GM21526 (cell line): Measurements from ENCODE around the gene SNIP1.
"Not testable (repeated sequence)": the region's sequence is repeated elsewhere in the genome, so short reads cannot be mapped to it uniquely, and the experiment has no call there.

ENCODE experiments used
- ATAC-seq: cut with Tn5 transposase; IDR thresholded peaks from one replicate; pipeline ENCODE4 v1.9.1; 2021; ENCODE audit warnings: moderate library complexity; ENCODE audit not compliant: unreplicated experiment, low FRiP score

The SNIP1 gene

DNA sequence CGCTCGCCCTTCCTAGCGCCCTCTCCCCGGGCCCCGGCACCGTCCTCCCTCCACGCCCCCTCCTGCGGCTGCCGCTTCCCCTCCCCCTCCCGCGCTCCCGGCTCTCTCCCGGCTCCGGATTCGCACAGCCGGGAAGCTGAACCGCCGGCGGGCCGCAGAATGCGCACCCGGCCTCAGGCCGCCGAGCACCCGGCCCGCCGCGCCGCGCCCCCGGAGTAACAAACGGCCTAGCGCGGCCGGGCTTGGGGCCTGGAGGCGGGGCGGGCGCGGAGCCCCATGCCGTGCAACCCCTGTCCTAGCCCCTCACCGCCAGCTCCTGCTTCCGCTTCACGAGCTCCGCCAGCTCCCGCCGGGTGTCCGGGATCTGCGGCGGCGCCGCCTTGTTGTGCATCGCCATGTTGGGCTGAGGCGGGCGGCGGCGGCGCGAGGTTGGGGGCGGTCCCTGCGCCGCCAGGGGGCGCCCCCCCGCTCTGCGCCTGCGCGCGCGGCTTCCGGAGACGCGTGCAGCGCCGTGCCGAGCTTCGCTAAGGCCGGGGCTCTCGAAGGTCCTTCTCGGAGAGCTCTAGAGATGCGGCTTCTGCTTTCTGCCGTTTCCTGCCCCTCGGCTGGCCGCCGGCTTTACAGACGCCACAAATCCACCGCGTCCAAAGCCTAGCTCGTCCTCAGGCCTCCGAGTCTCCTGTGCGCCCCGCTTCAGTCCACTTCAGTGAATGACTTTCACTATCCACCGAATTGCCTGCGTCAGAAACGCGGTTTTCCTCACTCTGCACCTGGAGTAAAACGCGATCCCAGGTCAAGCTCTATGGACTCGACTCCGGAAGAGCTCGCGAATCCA, 39.5 kb downstream of the SNIP1 start, which contains the start of gene MEAF6:
TSS of gene MEAF6 (minus strand) at position 417 of the 835 bp plus-strand sequence. CDS start at position 397, 20 bp downstream.
- ATAC-seq: peak; percentile 81

DNA sequence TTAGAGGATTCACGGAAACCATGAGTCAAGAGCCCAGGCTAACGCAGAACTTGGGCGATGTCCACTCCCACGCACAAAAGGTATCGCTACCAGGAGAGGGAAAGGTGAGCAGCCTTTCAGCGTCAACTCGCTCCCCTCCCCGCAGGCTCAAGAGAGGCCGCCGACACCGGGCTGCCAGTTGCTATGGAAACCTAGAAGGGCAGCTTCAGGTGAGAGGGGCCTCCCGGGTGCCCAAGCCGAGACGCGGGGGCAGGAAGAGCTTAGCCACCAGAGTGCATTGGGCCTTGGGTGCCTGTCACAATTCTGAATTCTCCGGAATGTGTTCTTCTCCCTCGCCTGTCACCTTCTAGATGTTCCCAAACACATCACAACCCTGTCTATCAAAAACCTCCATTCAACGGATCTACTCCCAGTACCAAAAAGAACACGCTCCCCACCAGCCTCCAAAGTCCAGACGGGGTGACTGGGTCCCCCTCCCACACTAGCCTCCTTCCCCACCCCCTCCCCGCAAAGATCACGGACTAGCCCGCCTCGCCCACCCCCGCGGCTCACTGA, 40.2 kb downstream of the SNIP1 start:
- ATAC-seq: peak; percentile 32

DNA sequence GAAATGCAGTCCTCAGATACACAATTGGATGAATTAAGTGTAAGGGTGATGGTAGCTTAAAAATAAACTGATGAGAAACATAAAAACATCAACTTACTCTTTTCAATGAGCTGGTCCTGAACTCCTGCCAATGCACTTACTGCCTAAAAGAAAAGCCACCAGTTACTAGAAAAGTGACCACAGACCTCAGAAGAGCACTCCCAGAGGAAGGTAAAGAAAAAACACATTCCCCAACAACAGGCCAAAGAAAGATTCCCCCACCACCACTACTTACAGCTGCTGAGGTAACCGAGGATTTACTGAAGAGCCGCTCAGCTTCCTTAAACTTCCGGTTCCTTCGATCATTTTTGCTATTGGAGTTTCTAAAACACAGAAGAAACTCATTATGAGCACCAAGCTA, 44.9 kb downstream of the SNIP1 start:
- ATAC-seq: no peak

DNA sequence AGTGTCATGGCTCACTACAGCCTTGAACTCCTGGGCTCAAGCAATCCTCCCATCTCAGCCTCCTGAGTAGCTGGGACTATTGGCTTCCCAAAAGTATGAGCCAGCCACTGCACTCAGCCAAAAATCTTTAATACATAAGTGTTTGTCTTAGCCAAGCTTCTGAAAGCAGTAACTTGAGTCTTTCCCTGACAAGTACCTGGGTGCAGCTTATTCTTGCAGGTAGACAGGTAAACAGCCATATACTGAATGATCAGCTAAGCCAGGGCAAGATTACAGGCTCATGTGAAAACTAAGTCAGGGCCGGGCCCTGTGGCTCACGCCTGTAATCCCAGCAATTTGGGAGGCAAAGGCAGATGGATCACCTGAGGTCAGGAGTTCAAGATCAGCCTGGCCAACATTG, 47.4 kb downstream of the SNIP1 start:
- ATAC-seq: no peak

DNA sequence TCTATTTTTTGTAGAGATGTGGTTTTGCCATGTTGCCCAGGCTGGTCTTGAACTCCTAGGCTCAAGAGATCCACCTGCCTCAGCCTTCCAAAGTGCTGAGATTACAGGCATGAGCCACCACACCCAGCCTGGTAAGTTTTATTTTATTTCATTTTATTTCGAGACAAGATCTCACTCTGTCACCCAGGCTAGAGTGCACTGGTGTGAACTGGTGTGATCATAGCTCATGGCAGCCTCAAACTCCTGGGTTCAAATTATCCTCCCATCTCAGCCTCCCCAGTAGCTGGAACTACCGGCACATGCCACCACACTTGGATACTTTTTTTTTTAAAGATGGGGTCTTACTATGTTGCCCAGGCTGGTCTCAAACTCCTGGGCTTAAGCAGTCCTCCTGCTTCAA, 51.3 kb downstream of the SNIP1 start:
- not testable (repeated sequence) for ATAC-seq

DNA sequence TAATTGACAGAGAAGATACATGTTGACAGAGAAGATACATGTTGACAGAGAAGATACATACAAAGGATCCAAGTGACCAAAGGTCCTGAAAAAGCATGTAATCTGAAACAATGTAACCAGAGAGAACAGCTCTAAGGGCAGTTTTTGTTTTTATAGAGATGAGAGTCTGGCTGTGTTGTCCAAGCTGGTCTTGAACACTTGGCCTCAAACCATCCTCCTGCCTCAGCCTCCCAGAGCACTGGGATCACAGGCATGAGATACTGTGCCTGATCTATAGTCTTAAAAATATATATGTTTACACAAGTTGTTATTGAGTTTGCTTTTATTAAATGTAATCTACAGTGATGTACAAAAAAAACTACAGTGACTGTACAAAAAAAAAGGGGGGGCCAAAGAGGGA, 52.0 kb downstream of the SNIP1 start:
- no peak for ATAC-seq

DNA sequence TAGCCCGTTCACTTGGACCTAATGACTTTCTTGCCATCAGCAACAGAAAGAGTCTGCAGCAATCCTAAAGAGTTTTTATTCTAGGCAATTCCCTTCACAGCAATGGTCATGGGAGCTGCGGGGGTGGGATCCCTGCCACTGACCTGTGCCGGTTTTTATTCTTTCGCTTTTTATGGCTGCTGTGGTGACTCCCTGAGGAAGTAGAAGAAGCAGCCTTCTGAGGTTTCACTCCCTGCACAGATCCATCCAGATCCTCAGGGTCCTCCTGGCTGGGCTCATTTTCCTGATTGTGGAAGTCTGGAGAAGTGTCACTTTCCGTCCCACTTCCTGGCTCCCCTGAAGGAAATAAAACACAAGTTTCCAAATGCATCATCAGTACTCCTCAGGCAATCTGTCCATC, 52.4 kb downstream of the SNIP1 start:
- no peak for ATAC-seq

DNA sequence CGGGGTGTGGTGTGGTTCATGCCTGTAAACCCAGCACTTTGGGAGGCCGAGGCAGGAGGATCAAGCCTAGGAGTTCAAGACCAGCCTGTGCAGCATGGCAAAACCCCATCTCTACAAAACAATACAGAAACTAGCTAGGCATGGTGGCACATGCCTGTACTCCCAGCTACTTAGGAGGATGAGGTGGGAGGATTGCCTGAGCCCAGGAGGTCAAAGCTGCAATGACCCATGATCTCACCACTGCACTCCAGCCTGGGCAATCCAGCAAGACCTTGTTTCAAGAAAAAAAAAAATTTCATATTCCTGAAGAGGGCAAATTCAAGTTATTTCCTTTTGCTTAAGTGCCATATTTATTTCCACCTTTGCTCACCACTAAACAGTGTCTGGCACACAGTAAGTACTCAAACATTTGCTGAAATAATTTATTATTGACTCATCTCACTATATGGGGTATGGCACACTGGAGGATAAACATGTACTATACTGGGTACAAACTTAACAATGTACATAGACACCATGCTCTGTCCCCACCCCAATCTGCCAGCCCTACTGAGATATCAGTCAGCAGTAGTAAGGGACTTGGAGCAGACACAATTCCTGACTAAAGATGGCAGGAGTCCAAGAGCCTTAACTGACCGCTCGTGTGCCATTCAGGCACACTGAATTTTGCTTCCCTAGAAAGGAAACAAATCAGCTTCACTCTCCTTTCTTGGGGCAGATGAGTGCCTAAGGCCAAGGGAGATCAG, 55.0 kb downstream of the SNIP1 start:
- ATAC-seq: no peak

DNA sequence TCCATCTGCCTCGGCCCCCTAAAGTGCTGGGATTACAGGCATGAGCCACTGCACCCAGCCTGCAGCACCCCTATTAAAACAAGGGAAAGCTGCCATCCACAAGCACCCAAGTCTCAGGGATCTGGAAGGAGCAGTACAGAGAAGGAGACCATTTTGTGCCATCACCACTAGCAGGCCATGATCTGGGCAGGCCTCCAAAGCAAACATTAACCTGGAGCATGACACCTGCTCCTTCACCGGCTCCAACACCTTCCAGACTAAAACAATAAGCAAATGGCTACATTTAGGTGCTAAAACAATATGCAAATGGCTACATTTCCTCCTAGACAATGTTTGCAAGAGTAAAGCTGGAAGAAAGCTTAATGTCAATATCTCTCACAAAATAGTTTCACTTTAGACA, 56.3 kb downstream of the SNIP1 start:
- ATAC-seq: no peak

DNA sequence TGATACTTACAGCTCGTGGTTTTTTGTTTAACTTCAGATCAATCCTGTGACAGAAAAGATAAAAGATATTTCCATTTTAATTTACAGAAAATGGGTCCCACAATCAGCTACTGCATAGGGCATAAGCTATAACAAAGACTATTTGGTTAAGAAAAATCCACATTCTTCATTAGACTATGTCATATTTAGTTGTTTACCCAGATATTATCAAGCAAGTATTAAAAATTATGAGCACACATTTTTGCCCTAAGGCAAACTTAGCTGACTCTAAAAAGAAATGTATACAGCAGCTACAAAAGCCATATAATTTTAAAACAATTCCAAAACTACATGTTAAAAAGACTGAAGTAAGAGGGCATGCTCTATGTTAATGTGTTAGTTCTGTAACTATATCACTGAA, 58.2 kb downstream of the SNIP1 start:
- no peak for ATAC-seq

DNA sequence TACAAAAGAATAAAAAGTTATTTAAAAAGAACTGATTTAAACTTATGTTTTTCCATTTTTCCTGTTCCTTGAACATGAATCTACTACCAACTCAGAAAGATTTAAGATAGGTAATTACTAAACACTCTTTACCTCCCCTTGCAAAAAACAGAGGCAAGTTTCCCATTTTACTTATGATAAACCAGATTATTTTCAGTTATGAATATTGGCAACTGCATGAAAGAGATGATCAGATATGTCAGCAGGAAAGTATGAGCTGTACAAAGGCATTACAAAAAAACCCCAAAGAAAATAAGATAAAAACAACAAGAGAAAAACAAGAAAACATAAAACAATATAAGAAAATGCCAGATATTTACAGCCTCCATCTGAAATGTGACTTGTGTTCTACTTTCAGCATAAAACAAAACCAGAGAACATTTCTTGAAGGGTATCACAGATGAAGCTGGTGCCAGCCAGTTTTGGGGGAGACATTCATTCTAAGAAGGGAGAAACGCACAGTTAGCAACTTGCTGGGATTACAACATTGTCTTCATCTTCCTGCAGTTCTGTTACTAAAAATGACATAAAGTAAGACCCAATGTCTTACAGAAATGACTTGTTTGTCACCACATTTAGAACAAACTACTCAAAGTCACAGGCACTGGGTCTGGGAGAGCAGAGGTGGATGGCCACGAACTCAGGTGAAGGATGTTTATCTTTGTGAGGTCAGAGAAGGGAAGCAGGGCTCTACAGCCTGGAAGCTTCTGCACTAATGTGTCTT, 60.6 kb downstream of the SNIP1 start:
- no peak for ATAC-seq

DNA sequence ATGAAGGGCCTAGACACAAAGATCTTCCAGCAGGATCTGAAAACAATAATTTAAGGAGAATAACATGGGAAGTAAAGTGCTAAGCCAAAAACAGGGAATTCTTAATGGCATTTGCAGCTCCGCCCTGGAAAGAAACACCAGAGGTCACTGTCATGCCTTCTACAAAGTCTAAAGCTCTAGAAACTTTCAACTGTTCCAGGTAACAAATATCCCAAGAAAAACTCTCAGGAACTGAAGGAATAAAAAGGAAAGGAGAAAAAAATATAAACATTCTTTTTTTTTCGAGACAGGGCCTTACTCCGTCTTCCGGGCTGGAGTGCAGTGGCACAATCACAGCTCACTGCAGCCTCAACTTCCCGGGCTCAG, 66.5 kb downstream of the SNIP1 start:
- ATAC-seq: no peak

DNA sequence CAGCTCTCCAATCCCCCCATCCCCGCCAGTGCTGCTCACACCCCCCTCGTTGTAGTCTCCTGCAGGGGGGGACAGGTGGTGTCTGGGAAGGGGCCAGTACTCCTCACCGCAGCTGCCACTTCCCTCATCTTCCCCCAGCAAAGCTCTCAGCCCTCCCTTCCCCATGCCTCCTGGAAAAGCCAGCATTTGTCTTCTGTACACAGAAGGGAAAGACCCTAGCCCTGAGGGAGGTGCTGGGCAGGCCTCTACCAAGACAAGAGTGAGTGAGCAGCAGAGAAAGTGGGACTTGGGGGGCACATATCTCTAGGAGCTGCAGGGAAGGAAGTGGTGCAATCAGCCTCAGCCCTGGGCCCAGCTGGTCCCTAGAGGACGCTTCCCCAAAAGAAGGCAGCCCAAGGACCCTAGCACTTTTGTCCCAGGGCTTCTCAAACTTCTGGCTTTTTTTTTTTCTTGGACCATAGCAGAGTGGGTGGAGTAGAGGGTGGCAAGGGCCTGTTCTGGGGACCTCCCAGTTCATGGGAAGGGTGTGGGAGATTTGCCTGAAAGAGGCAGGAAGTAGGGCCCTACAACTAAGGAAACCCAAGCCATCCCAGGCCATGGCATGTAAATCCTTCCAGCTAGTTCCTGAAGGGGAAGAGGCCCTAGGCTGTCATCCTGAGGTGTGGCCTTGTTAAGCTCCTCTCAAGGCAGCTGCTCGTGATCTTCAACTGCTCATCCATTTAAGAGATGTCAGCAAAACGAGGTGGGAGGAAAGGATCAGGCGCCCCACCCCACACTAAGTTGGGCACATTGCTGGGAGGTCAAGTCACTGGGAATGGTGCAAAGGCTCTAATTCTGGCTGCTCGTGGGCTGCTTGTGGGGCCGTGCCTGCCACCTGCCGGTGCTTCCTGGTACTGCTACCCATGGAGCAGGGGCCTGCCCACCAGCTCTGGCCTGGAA, 67.1 kb downstream of the SNIP1 start:
- ATAC-seq: no peak

DNA sequence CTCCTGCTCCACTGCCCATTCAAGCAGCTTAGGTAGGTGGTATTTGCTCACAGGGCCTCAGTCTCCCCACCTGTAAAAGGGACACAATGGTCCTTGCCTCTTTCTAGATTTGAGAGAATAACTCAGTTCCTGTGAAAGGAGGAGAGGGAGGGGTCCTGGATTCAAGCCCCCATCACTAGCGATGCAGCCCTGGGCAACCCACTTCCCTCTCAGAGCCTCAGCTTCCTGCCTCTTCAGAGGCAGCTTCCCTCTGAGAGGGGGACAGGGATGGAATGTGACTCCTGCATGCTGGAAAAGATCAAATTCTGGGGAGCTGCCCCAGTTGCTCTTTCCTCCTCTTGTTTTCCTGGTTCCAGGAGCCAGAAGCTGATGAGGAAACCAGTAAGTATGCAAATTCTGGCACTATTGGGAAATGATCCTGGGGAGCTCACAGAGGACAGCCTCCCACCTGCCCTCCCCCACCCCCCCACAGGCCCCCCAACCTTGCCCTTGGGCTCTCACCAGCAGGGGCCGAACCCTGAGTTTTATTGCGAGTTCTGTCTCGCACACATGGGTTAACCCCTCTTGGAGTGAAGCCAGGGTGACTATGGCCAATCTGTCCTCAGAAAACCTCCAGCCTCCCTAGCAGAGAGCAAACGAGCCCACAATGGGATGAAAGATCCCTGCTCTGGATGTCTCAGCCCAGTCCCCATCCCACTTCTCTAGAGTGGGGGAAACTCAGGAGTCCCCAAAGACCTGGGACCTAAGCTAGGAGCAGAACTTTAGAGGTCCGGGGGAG, 68.0 kb downstream of the SNIP1 start:
- no peak for ATAC-seq
